ENCODE results near the gene JAKMIP2.
"Not testable (repeated sequence)": the region's sequence is repeated elsewhere in the genome, so short reads cannot be mapped to it uniquely, and the experiment has no call there.

Gene JAKMIP2

GRCh38 chr5:147743678-147744374 lies 38.7 kb downstream of the JAKMIP2 start:
- DNase-seq: peak; percentile 91

DNA sequence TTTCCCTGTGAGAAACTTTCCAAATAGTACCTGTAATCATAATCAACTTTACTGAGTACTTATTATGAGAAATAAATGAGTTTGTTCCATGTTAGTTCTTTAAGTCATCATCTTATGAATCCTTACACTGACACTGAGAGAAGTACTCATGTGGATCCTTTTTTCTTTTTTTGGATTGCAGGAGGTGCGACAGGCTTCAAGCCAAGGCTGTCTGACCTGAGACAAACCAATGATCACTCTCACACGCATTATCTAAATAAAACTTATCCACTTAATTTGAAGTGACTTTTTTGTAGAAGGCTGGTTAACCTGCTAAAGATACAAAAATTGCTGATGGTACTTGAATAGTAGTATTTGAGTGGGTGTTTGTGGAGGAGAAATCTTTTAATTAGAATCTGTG lies 39.5 kb downstream of the JAKMIP2 start:
- no peak for DNase-seq

GRCh38 chr5:147742151-147742550 lies 40.4 kb downstream of the JAKMIP2 start:
- DNase-seq: no peak

- no peak for DNase-seq
Observed at GRCh38 chr5:147740864-147741263, 41.7 kb downstream of the JAKMIP2 start.

GRCh38 chr5:147737921-147738320 lies 44.6 kb downstream of the JAKMIP2 start:
- DNase-seq: peak; percentile 41

- DNase-seq: no peak
Observed at GRCh38 chr5:147735621-147736125, 46.9 kb downstream of the JAKMIP2 start.

- peak; percentile 49 for DNase-seq
Observed at GRCh38 chr5:147734894-147735293, 47.6 kb downstream of the JAKMIP2 start.

- DNase-seq: no peak
Observed at GRCh38 chr5:147733075-147733474, 49.5 kb downstream of the JAKMIP2 start.

DNA sequence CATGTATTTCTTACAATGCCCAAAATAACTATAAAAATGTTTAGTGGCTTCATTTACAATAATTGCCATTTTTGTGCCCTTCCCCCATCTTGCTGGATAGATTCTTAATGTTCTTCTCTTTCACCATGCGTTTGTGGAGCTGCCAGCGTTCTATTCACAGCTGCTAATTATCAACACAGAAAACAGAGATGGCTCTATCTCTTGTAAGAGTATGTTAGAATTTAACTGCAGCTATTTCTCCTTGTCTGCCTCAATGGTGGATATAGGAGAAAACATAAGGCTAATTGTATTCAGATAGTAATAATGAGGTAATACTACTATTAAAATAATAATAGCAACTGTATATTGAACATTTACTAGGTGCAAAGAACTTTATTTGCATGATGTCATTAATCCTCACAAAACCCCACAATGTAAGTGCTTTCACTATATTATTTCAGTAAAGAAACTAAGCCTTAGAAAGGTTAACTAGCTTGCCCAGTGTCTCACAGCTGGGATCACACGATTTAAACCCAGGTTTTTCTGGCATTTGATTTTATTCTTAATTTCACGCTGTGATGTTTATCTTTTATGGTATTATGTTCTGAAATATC lies 50.1 kb downstream of the JAKMIP2 start:
- DNase-seq: no peak

DNA sequence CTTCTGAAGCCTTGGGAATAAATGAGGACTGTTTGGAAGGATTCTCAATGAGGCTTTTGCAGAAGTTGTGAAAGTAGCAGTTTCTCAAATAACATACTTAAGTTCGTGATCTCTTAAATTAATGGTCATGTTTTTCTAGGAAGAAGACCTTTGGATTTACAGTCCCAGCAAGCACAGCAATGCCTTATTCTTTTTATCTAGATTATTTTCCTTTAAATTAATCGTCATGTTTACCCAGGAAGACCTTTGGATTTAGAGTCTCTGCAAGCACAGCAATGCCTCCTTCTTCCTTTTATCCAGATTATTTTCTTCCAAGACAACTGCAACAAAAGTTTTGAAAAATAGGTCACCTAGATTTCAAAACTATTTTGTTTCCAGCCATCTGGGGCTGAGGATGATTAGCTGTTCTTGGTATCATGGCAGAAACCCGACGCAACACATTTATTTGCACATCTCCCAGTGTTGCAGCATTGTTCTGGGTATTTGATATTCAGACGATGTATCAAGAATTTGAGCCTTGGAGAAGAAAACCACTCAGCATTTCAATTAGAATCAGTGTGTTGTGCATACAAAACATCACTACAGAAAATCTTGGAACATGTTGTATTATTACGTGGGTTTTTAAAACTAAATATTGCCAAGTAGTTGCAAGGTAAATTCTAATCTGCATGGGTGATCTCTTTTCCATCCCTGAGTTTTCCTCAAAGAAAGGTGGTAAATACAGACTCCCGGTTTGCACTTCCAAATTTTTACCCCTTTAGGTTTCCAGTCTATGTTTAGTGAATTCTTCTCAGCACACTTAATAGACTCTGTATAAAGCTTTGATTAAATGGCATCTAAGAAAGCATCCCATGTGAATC lies 50.9 kb downstream of the JAKMIP2 start:
- DNase-seq: no peak

DNA sequence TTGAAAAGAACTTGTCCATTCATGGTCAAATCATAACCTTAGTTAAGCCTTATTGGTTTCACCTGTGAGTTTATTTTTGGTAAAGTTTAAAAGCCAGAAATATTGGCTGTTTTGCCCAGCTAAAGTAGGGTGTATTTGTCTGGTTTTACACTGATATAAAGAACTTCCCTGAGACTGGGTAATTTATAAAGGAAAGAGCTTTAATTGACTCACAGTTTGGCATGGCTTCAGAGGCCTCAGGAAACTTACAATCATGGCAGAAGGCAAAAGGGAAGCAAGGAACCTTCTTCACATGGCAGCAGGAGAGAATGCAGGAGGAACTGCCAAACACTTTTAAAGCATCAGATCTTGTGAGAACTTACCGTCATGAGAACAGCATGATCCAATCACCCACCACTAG lies 55.3 kb downstream of the JAKMIP2 start:
- no peak for DNase-seq

GRCh38 chr5:147721191-147721960 lies 61.2 kb downstream of the JAKMIP2 start:
- DNase-seq: not testable (repeated sequence)

DNA sequence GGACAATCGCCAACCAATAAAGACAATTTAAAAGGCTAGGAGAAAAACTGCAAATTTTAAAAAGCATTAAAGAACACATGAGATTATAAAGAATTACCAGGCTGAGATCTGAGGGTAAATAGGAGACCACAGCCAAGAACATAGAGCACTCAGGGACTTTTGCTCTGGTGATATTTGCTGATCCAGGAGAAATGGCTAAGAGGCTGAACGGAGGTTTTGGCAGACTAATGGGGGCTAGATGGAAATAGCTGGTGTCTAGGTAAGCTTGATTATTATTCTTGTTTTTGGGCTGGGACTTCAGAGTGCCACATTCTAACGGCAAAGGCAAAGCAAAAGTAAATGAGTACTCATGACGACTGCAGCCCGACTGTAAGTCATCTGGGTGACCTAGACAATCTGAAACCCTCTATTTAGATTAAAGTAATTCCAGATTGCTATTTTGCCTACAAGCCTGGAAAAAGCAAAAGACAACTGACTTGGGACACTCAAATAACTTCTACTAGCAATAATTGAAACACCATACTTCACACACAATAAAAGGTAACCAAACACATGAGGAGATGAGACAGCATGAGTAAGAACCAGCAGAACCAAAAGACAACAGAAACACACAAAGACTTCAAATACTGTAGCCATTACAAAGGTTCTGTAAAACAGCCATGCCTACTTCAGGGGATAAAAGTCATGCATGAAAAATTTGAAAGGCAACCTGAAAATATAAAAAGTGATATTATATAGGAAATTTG lies 68.8 kb downstream of the JAKMIP2 start:
- DNase-seq: no peak

DNA sequence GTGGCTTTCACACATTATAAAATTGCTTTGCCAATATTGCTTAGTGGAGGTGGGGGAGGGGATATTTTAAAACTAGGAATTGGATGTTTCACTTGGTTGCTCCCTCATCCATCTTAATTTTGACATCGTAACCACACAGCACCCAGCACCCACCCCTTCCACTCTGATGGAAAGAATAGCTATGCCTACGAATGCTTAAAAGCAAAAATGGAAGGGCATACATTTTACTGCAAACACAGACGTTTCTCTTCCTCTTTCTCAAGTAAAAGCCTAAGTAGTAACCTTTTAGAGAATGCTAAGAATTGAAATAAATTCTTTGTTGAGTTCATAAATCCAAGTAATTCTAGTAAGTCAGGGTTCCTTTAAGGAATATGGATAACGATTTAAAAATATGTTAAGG lies 69.9 kb downstream of the JAKMIP2 start:
- DNase-seq: no peak

DNA sequence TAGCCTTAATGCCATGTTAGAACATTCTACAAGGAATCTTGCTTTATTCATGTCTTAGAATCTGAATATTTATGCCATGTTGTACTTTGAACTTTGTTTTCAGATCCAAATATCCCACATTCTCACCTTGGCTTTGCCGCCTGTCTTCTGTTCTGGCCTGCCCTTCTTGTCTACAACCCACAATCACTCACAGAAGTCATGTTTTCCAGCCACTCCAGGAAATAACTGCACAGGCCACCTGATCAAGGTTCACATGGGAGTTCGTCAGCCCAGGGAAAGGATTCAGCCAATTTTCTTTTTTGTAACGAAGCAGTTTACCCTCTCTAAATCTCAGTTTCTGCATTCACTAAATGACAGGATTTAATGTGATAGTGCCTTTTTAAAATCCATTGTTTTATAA lies 70.5 kb downstream of the JAKMIP2 start:
- DNase-seq: no peak

DNA sequence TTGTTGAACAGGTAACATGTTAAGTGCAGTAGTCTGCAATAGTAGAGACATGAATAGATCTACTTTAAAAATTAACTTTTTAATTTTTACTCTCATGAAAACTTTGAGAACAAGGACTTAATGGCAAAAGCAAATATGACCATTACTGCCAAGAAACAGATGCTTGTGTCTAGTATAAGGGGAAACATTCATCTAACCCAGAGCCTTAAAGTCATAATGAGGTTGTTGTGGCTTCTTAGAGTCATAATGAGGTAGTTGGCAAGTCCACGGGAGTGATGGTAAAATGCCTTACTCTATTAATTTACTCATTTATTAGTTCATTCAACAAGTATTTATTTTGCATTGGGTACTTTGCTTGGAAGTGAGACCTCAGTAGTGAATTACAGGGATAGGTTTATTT lies 71.5 kb downstream of the JAKMIP2 start:
- DNase-seq: no peak

DNA sequence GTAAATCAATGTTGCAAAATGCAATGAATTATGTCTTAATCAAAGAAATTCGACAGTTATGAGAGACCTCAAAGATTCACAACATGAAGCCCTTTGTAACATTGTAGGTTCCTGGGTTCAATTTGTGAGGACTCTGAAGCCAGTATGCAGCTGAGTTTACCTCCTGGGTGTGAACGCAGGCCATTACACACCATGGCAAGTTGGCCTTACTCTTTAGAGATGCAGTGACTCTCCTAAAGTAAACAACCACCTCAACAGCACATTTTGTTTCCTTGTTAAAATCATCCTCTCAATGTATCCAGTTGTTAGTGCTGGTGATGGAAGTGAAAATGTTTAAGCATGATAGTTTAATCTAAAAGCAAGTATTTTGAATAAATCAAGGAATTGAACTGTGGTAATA lies 73.8 kb downstream of the JAKMIP2 start:
- no peak for DNase-seq

GRCh38 chr5:147704544-147704943 lies 78.0 kb downstream of the JAKMIP2 start:
- no peak for DNase-seq

DNA sequence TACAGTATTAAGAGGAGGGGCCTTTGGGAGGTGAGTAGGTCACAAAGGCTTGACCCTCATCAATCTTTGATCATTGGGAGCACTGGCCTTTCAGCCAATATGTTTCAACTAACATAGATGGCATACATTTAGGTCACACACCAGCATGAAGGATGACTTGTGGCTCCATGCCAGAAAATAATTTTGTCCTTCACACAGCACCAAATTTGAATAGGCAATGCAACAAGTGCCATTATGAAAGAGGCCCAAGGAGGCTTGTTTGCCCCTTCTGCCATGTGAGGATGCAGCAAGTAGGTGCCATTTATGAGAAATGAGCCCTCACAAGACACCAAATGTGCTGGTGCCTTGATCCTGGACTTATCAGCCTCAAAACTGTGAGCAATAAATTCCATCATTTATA lies 81.1 kb downstream of the JAKMIP2 start:
- DNase-seq: no peak

DNA sequence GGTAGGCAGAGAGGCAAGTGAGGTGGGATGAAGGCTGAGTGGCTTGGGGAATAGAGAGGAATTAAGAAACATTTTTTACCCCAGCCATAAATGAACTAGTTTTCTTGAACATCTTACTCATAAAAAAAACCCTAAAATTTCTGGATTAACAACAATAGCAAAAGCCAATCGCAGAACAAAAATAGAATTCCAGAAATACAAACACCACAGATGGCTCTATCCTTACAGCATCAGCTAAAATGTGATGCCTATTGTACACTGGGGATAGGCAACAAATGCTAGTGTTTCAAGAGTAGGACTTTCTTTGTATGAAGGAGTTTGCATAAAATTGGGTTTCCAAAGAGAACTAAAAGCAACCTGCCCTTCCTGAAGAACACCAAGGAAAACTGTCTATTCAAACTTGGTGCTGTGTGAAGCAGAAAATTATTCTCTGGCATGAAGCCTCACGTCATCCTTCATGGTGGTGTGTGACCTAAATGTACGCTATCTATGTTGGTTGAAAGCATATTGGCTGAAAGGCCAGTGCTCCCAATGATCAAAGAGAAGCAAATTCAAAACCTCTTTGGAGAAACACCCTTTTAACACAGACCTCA lies 82.9 kb downstream of the JAKMIP2 start:
- DNase-seq: no peak

DNA sequence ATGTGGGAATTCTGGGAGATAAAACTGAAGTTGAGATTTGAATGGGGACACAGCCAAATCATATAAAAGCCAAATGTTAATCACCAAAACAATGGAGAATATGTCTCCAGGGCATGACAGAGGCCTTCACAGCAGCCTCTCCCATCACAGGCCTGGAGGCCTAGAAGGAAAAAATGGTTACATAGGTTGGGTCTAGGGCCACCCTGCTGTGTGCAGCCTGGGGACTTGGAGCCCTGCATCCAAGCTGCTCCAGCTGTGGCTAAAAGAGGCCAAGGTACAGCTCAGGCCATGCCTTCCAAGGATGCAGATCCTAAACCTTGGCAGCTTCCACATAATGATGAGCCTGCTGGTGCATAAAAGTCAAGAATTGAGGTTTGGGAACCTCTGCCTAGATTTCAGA lies 85.1 kb downstream of the JAKMIP2 start:
- no peak for DNase-seq

- no peak for DNase-seq
Observed at GRCh38 chr5:147694772-147695171, 87.8 kb downstream of the JAKMIP2 start.

Data from NCI-H2029 (cell line).